Spleen (tissue), 11 donors: ENCODE data around the gene TRIM26. TPM values are rescaled to one million over a fixed set of nuclear protein-coding genes. Genes with fewer than 3 reads are reported as not detected.
A peak's percentile ranks its signal among the peaks of the same experiment; 100 is the strongest.

Experiments
- DNase-seq: peaks from one replicate; pipeline ENCODE4 v3.0.0-alpha.2; 2020
- H3K27ac ChIP-seq, 8 donors: fragments of 200-600 bp; sonication (generic) in 7 of 8; 1 replicate in 4 of 8; 2 replicates in 4 of 8; pipeline versions ENCODE4 v1.5.0 to v1.8.0; 2016 to 2021; ENCODE audit warnings: inconsistent platforms in 4 of 8, mild to moderate bottlenecking in 4 of 8, moderate library complexity in 1 of 8
- H3K27me3 ChIP-seq, 7 donors: fragments of 200-600 bp; sonication (generic) in 6 of 7; replicated peaks in 1 of 7; 1 replicate in 4 of 7; 2 replicates in 3 of 7; pipeline versions ENCODE4 v1.5.0 to v1.8.0; 2016 to 2021; ENCODE audit warnings: inconsistent platforms in 3 of 7, mild to moderate bottlenecking in 1 of 7
- H3K36me3 ChIP-seq, 6 donors: fragments of 200-600 bp; sonication (generic) in 5 of 6; 1 replicate in 4 of 6; 2 replicates in 2 of 6; pipeline versions ENCODE4 v1.5.0 to v1.8.0; 2016 to 2021; ENCODE audit warnings: inconsistent platforms in 2 of 6
- H3K4me1 ChIP-seq, 6 donors: fragments of 200-600 bp; sonication (generic) in 5 of 6; 1 replicate in 3 of 6; 2 replicates in 3 of 6; pipeline versions ENCODE4 v1.5.0 to v1.8.0; 2016 to 2021; ENCODE audit warnings: inconsistent platforms in 3 of 6
- H3K4me3 ChIP-seq, 8 donors: fragments of 200-600 bp; sonication (generic) in 7 of 8; 1 replicate in 4 of 8; 2 replicates in 4 of 8; pipeline versions ENCODE4 v1.5.0 to v1.8.0; 2016 to 2021; ENCODE audit warnings: inconsistent platforms in 4 of 8, mild to moderate bottlenecking in 4 of 8, moderate library complexity in 2 of 8
- H3K9me3 ChIP-seq, 8 donors: fragments of 200-600 bp; sonication (generic) in 7 of 8; 1 replicate in 4 of 8; 2 replicates in 4 of 8; pipeline versions ENCODE4 v1.5.0 to v1.8.0; 2016 to 2021; ENCODE audit warnings: inconsistent platforms in 4 of 8
- CTCF ChIP-seq, 11 experiments: fragments of 200-600 bp in 7 of 11; fragments of 450-650 bp in 4 of 11; sonication (generic) in 4 of 11; IDR thresholded peaks in 8 of 11; conservative IDR thresholded peaks in 3 of 11; 1 replicate in 7 of 11; 2 replicates in 4 of 11; pipeline versions ENCODE4 v1.4.0 to v1.8.0; 2016 to 2021; ENCODE audit warnings: antibody characterized with exemption in 11 of 11, inconsistent platforms in 4 of 11, mild to moderate bottlenecking in 1 of 11
- POLR2A ChIP-seq, 3 donors: fragments of 450-650 bp; IDR thresholded peaks; one replicate each; pipeline ENCODE4 v1.5.1; 2017; ENCODE audit warnings: antibody characterized with exemption in 3 of 3, mild to moderate bottlenecking in 1 of 3
- POLR2AphosphoS5 ChIP-seq, 3 donors: sonication (generic); formaldehyde crosslinking; IDR thresholded peaks; one replicate each; pipeline ENCODE4 v1.5.1; 2017; ENCODE audit warnings: antibody characterized with exemption in 3 of 3
- WGBS, 5 donors: extraction: QIAGEN DNeasy Blood & Tissue Kit in 3 of 5; methylation state at CpG; one replicate each; pipeline versions ENCODE4 v1.1.5 to v1.1.7; 2013 to 2018; 5-methylcytosine and 5-hydroxymethylcytosine counted together
- intact Hi-C: fragments of 100-400 bp; cut with DNase I; formaldehyde crosslinking; loops from one replicate; pipeline ENCODE4 v1.15.0; 2023; ENCODE audit warnings: low total_unique reads
- polyA plus RNA-seq, 3 donors: library from polyadenylated mRNA; stranded (reverse); fragments of 200-250 nt; gene quantifications; one replicate each; pipeline ENCODE4 v1.2.1, GENCODE V29; 2013
- total RNA-seq, 7 donors: library from RNA; depleted of rRNA in 3 of 7; stranded (reverse); fragments of >200 nt in 3 of 7; fragmentation: NEBNext Ultra II Directional in 4 of 7; extraction: Animal tissue kit (Norgen Biotek cat#: 25700) in 4 of 7; gene quantifications; one replicate each; pipeline versions ENCODE4 v1.1.0 to v1.2.1, GENCODE V29; 2016 to 2021
- donor health status: healthy with polysubstance abuse.
- donor health status: DM: no; HTN: no; CAD: no; lungs with moderate emphysema.
- donor health status: DM: no; HTN: no; CAD: no.
- donor health status: Bipolar disorder and iron deficiency.
- donor health status: healthy.
- donor health status: DM: no; HTN: no; CAD: no.
- donor health status: DM: yes; HTN: yes; CAD: no.

The TRIM26 gene
- total and polyA plus RNA-seq, 10 donors = 22.6 to 64.3 (median 46.8) TPM

GRCh38 chr6:30219244-30219643 is 6.0 kb upstream of the TRIM26 start:
- DNase-seq = no peak
- Histone ChIP-seq H3K36me3 (no peaks in the 10 kb centered on the region), H3K27ac (no peak overlapping the region), H3K4me1 (peaks cover 0 to 21% (median 15%) of the 10 kb centered on the region in 6 donors), H3K9me3 (peaks cover 0 to 22% (median 18%) of the 10 kb centered on the region in 8 donors), H3K4me3 (no peak overlapping the region), H3K27me3 (no peaks in the 10 kb centered on the region)
- peak in 10 of 11 experiments; percentile 29 to 76 (median 68) for TF ChIP-seq CTCF (IDR thresholded peaks at IDR 0.05 in 8 of 11, conservative IDR thresholded peaks at IDR 0.05 in 3 of 11)
- no peak for TF ChIP-seq POLR2AphosphoS5 (IDR thresholded peaks at IDR 0.05)
- 0% methylated on average over 1 of the region's 1 CpG for WGBS, 5 donors
- intact Hi-C loops = loop anchor here (5.0 kb wide), 1 partner anchor 178 kb away; no protein-coding TSS in a partner anchor

- Histone ChIP-seq H3K36me3 (peaks cover 0 to 2% (median 0%) of the 10 kb centered on the region in 6 donors), H3K27me3 (no peaks in the 10 kb centered on the region), H3K9me3 (no peaks in the 10 kb centered on the region), H3K4me1 (peaks cover 14 to 41% (median 33%) of the 10 kb centered on the region in 6 donors), H3K4me3 (no peak overlapping the region), H3K27ac (no peak overlapping the region)
- TF ChIP-seq POLR2AphosphoS5 (IDR thresholded peaks at IDR 0.05) (no peak), CTCF (IDR thresholded peaks at IDR 0.05 in 8 of 11, conservative IDR thresholded peaks at IDR 0.05 in 3 of 11) (no peak), POLR2A (IDR thresholded peaks at IDR 0.05) (no peak)
- intact Hi-C loops = loop anchor here (5.0 kb wide), 1 partner anchor 181 kb away; no protein-coding TSS in a partner anchor
- WGBS, 5 donors = 61 to 80% (median 75%) methylated on average over 3 of the region's 3 CpGs
- no peak for DNase-seq
Observed at GRCh38 chr6:30216096-30216495, 2.9 kb upstream of the TRIM26 start.

- no peaks in the 10 kb centered on the region for H3K27me3 ChIP-seq
- DNase-seq = peak; percentile 81
- no peaks in the 10 kb centered on the region for H3K9me3 ChIP-seq
- intact Hi-C loops = no loop called here
- H3K27ac ChIP-seq = peak overlapping the region; percentile 97 to 100 (median 98)
- peaks cover 21 to 56% (median 47%) of the 10 kb centered on the region in 6 donors for H3K4me1 ChIP-seq
- H3K4me3 ChIP-seq = peak overlapping the region; percentile 64 to 86 (median 82)
- TF ChIP-seq POLR2A (IDR thresholded peaks at IDR 0.05) = no peak
- TF ChIP-seq CTCF (IDR thresholded peaks at IDR 0.05 in 8 of 11, conservative IDR thresholded peaks at IDR 0.05 in 3 of 11) = no peak
- no peak for TF ChIP-seq POLR2AphosphoS5 (IDR thresholded peaks at IDR 0.05)
- peaks cover 0 to 9% (median 0%) of the 10 kb centered on the region in 6 donors for H3K36me3 ChIP-seq
- WGBS, 5 donors = 66 to 73% (median 69%) methylated on average over 13 to 14 of the region's 14 CpGs
Observed at GRCh38 chr6:30214657-30214982, 1.4 kb upstream of the TRIM26 start.

GRCh38 chr6:30213957-30214656 is 901 bp upstream of the TRIM26 start:
- 0 to 1% (median 1%) methylated on average over 38 to 45 of the region's 45 CpGs for WGBS, 5 donors
- H3K4me3 ChIP-seq = peak overlapping the region; percentile 64 to 86 (median 82)
- no peaks in the 10 kb centered on the region for H3K27me3 ChIP-seq
- peaks cover 0 to 9% (median 0%) of the 10 kb centered on the region in 6 donors for H3K36me3 ChIP-seq
- DNase-seq = peak; percentile 98
- TF ChIP-seq POLR2A (IDR thresholded peaks at IDR 0.05) = peak in 1 of 3 donors; percentile 78
- peak; percentile 98 to 99 (median 98) for TF ChIP-seq POLR2AphosphoS5 (IDR thresholded peaks at IDR 0.05)
- peak in 1 of 11 experiments; percentile 37 for TF ChIP-seq CTCF (IDR thresholded peaks at IDR 0.05 in 8 of 11, conservative IDR thresholded peaks at IDR 0.05 in 3 of 11)
- peak overlapping the region; percentile 97 to 100 (median 98) for H3K27ac ChIP-seq
- no peaks in the 10 kb centered on the region for H3K9me3 ChIP-seq
- peaks cover 21 to 56% (median 47%) of the 10 kb centered on the region in 6 donors for H3K4me1 ChIP-seq
- intact Hi-C loops = no loop called here
